GM18873 (cell line): ENCODE results near the gene KSR2.

Source experiments
- ATAC-seq: cut with Tn5 transposase; IDR thresholded peaks from one replicate; pipeline ENCODE4 v1.9.1; 2021; ENCODE audit warnings: mild to moderate bottlenecking, moderate library complexity, moderate number of reproducible peaks; ENCODE audit not compliant: unreplicated experiment, low FRiP score

KSR2 gene

GRCh38 chr12:117592588-117593305, 376.0 kb downstream of the KSR2 start:
- no peak for ATAC-seq

GRCh38 chr12:117590999-117591398, 377.8 kb downstream of the KSR2 start:
- no peak for ATAC-seq

GRCh38 chr12:117590386-117590785, 378.4 kb downstream of the KSR2 start:
- ATAC-seq = no peak

DNA sequence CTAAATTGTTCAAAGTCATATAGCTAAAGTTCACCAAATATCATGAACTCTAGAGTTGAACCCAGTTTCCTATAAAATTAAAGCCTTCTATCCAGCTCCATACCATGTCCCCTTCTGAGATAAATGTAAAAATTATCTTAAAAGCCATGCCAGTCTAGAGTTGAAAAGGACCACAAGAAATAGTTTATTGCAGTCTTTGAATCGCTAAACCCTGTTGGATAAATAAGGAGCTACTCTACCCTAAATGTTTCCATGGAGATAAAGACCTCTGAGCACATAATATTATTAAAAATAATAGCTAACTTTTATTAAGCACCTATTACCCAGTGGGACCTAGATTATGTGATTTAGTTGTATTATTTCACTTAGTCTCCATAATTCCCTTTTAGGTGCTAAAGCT, 379.8 kb downstream of the KSR2 start:
- no peak for ATAC-seq

DNA sequence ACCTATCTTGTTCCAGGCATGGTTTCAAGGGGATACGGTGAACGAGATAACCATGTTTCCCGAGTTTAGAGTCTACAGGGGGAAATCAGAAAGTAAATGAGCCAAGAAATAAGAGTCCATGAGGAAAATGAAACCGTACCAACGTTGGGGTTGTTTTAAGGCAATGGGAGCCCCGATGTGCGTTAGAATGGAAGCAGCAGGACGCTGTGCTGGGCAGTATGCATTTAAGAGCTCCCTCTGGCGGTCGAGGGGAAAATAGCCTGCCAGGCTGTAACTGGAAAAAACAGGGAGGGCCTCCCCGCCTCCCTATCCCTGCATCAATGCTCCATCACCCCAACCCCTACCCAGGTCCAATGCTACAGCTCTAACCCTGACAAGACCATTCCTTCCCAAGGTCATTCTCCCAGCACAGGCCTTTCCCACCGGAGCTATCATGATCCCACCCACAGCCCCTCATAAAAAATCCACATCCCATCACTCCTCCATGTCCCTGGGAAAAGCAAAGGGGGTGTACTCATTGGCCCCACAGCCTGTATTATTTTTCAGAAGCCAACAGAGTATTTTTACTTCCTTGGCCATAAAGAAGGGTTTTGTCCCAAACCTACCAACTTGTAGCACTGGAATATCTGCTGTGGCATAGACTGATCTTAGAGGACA, 381.0 kb downstream of the KSR2 start:
- ATAC-seq = no peak

DNA sequence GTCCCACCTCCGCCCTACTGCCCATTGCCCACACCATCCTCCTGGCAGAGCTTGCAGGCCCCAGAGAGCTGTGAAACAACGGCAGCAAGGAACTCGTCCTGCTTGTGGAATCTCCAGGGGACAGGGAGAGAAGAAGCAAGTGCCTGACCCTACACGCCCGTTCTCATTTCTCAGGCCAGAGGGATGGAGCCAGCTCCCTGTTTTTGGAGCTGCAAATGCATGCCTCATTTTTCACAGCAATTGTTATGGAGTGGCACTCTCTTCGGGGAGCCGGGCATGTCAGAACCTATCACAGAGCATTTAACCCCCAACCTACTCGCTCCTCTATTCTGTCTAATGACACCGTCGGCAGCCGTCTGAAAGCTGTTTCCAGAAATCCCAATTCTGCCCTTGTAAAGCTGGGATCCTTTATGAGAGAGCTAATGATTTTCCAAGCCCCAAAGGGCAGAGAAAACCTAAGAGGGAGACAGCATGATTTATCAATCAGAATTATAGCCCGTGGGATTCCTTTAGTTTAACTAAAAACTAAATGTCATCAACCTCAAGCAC, 385.0 kb downstream of the KSR2 start:
- ATAC-seq = no peak

- ATAC-seq = no peak
Measured at GRCh38 chr12:117583092-117583491, 385.7 kb downstream of the KSR2 start.

- ATAC-seq = no peak
Measured at GRCh38 chr12:117582135-117582784, 386.5 kb downstream of the KSR2 start.

- ATAC-seq = no peak
Measured at GRCh38 chr12:117580718-117581062, 388.1 kb downstream of the KSR2 start.

DNA sequence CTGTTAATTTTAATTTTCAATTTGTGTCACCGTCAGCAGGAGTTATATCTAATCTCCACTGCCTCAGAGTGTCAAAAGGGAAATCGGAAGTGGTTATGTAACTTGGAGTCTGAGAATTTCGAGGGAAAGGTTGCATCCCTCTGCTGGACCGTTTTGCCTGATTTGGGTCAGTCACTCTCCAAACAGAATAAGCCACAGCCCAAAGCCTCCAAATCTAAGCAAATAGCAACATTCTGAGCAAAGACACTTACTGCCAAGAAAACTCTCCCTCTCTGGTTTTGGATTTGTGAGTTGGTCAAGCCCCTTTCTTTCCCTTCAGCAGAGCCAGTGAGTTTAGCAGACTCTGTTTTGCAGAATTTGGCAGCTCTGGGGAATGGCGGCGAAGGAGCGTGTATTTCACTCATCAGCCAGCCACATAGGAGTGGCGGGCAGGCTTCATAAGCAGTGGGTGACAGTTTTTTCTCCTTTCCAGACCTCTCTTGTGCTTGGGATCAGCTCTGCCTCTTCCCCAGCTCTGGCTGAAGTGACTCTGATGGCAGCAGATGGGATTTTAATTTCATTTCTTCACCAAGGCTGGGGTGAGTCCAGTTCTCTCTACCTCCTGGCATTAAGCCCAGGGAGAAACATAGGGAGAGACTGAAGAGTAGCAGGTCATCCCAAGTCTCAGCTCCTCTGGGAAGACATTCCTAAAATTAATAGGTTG, 388.6 kb downstream of the KSR2 start:
- ATAC-seq = no peak

DNA sequence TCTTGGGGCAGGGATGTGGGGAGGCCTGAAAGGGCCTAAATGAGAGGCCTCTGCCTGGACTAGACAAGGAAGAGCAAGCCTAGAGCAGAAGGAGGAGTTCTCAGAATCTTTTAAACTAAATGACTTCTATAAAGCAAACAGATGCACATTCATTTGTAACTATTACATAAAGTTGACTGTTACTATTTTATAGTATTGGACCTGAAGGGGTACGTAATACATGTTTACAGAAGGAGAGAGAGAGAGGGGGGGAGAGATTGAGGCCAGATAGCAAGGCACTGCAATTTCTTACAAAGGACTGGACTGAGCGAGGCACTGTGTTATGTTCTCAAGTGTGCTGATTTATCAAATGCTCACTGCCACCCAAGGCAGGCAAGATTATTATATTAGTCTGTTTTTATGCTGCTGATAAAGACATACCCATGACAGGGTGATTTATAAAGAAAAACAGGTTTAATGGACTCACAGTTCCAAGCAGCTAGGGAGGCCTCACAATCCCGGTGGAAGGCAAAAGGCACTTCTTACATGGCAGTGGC, 391.6 kb downstream of the KSR2 start:
- ATAC-seq = no peak

GRCh38 chr12:117576053-117576452, 392.7 kb downstream of the KSR2 start:
- ATAC-seq = no peak

- no peak for ATAC-seq
Measured at GRCh38 chr12:117574655-117575054, 394.1 kb downstream of the KSR2 start.

- ATAC-seq = no peak
Measured at GRCh38 chr12:117572755-117573154, 396.0 kb downstream of the KSR2 start.

DNA sequence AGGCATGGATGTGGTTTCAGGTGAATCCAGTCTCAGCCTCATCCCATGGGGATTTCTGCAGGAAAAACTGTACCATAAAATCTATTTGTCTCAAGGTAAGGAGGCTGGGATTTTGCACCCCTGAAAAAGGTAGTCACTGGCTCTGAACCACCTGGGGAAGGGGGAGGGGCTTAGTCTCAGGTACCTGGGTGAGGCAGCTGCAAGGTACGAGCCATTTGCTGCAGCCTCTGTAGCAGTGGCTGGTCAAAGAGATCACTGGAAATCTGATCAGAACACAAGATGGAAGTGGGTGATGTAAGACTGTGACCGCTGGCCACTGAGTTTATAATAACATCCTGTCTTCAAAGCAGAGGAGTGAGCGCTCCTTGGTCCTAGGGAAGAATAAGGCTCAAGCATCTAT, 397.5 kb downstream of the KSR2 start:
- no peak for ATAC-seq

GRCh38 chr12:117570608-117571007, 398.2 kb downstream of the KSR2 start:
- ATAC-seq = no peak

DNA sequence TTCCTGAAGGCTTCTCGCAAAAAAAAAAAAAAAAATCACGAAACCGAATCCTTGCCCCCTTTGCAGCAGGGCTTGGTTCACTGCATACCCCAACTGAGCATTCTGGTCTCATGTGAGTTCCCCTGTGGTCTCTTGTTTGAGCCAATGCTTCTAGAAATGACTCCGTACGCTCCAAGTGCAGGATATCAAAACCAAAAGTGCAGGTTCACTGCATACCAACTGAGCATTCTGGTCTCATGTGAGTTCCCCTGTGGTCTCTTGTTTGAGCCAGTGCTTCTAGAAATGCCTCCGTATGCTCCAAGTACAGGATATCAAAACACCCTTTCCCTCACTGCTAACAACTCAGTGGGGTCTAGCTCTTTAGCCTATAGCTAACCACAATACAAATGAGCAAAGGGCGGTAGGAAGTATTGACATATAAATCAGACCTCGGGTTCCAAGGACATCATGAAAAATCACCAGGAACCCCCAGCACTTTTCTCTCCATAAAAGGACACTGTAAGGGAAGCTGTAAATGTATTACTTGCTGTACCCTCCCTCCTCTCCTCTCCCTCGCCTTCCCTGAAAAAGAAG, 401.1 kb downstream of the KSR2 start:
- peak; percentile 68 for ATAC-seq

DNA sequence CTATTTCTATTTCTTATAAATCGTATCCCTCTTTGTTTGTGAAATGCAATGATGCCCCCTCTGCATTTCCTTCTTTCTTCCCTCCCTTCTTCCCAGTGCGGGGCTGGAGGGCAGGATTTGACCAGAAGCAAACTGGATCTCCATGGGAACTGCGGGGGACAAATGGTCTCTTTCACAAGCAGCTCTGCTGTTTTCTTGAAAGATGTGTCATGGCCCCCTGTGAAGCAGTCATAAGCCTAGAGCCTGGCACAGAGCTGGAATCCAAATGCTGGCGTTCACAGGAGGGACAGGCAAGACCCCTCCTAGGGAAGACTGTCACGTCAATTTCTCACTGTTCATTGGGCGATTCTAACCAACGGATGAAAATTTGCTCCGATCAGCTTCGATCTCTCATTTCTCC, 403.9 kb downstream of the KSR2 start:
- ATAC-seq = no peak

- no peak for ATAC-seq
Measured at GRCh38 chr12:117563706-117564105, 405.1 kb downstream of the KSR2 start.

DNA sequence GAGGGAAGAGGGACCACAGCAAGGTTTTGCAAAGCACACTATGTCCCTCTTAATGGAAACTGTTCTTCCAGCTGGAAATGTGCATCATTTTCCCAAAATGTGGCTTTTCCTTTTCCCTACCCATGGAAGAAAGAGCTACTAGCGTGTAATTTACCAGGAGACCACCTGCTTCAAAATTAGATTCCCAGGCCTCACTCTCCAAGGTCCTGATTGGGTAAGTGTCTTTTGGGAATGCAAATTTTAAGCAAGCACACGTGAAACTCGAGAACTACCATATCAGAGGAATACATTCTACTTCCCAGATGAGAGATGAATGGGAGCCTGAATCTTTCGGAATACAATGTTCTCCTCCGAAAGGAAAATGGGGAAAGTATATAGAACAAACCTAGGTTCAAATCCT, 405.8 kb downstream of the KSR2 start:
- no peak for ATAC-seq
